ENCODE measurements around the gene ADD2.

- TF ChIP-seq POLR2A (IDR thresholded peaks at IDR 0.05; ENCODE audit: low read length) (no peak), GATA1 (IDR thresholded peaks at IDR 0.05; ENCODE audit: low read depth, low read length) (no peak)
Measured at GRCh38 chr2:70790136-70790828, 22.3 kb upstream of the ADD2 start, which contains the start of gene FIGLA.

All from erythroblast (primary cell).